HG03442 (cell line): ENCODE measurements around the gene GRID2IP.

Experiments
- ATAC-seq: cut with Tn5 transposase; IDR thresholded peaks from one replicate; pipeline ENCODE4 v1.9.1; 2021; ENCODE audit warnings: mild to moderate bottlenecking, moderate library complexity; ENCODE audit not compliant: unreplicated experiment

The GRID2IP gene

DNA sequence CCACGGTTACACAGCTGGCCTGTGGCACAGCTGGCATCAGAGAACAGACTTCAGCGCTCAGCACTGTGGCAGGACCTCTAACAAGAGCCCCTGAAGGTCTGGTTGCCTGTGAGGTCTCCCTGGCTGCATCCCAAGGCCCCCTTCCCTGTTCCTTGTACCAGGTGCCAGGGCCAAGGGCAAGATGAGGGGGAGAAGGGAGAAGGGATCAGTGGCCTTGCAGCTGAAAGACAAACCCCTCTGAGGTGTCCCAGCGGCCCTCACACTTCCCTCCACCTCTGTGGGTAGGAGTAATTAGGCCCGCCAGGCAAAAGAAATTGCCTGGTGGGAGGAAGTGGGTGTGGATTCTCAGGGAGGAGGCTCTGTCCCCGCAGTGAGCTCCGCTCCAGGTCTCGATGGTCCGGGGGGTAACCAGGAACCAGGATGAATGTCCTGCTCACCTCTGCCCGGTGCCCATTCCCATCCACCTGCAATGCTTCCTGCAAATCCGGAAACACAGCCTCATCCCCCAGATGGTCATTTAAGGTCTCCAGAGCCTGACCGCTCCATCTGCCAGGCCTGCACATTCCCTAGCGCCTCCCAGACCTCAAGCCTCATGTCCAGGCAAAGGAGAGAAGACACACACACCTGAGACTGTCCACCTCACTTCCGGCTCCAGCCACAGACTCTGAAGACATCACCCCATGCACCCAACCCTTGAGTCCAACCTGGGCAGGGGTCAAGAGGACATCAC, 22.7 kb downstream of the GRID2IP start:
- ATAC-seq, result no peak

GRCh38 chr7:6526997-6527378, 24.3 kb downstream of the GRID2IP start:
- no peak for ATAC-seq

- no peak for ATAC-seq
Measured at GRCh38 chr7:6520163-6520981, 30.9 kb downstream of the GRID2IP start.

GRCh38 chr7:6516387-6516983, 34.8 kb downstream of the GRID2IP start:
- ATAC-seq, result no peak

- no peak for ATAC-seq
Measured at GRCh38 chr7:6513541-6513940, 37.7 kb downstream of the GRID2IP start.

- ATAC-seq, result no peak
Measured at GRCh38 chr7:6512892-6513291, 38.4 kb downstream of the GRID2IP start.

DNA sequence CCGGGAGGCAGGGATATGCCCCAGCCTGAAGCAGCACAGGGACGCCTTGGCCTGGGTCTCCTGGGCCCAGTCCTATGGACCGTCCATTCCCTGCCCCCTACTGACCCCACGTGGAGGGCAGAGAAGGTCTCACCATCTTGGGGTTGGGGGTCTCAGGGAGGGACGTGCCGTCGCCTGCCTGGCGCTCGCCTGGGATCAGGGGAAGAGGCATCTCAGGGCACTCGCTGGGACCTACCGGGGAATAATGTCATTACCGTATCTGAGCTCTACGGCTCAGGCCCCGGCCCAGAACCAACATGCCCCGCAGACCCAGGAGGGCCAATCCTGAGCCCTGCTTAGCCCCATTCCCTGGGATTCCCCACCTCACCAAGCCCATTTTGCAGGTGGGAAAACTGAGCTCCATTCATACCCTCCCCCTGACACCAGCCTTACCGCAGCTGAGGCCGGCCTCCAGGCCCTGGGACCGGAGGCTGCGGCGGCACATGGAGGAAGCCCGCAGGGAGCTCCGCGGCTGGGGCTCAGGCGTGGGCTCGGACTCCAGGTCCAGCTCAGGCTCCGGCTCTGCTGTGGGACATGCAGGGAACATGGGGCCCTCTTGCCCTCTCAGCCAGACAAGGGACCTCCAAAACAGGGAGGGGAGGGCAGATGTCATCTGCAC, 40.7 kb downstream of the GRID2IP start:
- no peak for ATAC-seq

GRCh38 chr7:6508950-6509349, 42.3 kb downstream of the GRID2IP start:
- no peak for ATAC-seq

- ATAC-seq, result no peak
Measured at GRCh38 chr7:6508539-6508938, 42.7 kb downstream of the GRID2IP start.

DNA sequence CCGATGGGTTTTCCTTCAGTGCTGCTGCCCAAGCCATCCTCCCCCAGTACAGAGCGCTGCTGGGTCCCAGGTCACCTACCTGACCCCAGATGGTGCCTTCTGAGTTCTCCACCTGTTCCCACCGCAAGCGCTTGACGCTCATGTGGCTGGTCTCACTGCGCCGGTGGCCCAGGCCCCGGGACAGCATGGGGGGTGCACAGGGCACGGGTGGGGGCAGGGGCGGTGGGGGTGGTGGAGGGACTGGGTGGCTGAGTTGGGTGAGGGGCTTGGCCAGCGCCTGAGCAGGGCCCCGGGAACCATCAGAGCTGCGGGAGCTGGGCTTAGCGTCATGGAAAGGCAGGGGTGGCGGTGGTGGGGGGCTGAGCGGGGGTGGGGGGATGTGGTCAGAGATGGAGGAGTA, 43.4 kb downstream of the GRID2IP start:
- ATAC-seq, result no peak

GRCh38 chr7:6505685-6506559, 45.3 kb downstream of the GRID2IP start:
- ATAC-seq, result no peak

DNA sequence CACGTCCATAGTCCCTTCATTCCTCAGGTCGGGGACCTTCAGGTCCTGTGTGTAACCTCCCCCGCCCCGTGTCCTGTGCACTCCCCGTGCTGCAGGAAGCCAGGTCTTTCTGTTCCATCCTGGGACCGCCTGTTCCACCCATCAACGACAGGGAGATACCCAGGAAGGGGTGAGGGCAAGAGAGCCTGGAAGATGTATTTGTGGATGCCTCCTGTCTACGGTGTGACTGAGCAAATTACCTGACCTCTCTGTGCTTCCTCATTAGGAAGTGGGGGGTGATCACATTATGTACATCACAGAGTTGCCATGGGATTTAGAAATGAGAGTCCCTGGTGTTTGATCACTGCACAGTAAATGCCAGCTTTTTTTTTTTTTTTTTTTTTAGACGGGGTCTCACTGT, 46.3 kb downstream of the GRID2IP start:
- no peak for ATAC-seq

DNA sequence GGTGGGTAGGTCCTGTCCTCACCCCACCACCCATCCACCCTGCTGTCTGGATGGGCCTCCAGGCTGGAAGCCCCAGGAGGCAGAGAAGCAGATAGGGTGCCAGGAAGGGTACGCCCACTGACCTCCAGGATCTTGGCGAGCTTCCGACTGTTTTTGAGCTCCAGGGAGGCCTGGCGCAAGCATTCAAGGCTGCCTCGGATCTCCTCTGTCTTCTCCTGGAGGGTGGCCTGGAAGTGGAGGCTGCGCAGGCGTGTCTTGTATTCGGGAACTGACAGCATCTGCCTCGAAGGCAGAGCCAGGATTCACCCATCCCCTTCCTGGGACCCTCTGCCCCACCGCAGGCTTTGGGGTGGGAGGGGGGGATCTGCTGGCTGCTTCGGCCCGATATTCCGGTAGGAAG, 48.4 kb downstream of the GRID2IP start:
- no peak for ATAC-seq

DNA sequence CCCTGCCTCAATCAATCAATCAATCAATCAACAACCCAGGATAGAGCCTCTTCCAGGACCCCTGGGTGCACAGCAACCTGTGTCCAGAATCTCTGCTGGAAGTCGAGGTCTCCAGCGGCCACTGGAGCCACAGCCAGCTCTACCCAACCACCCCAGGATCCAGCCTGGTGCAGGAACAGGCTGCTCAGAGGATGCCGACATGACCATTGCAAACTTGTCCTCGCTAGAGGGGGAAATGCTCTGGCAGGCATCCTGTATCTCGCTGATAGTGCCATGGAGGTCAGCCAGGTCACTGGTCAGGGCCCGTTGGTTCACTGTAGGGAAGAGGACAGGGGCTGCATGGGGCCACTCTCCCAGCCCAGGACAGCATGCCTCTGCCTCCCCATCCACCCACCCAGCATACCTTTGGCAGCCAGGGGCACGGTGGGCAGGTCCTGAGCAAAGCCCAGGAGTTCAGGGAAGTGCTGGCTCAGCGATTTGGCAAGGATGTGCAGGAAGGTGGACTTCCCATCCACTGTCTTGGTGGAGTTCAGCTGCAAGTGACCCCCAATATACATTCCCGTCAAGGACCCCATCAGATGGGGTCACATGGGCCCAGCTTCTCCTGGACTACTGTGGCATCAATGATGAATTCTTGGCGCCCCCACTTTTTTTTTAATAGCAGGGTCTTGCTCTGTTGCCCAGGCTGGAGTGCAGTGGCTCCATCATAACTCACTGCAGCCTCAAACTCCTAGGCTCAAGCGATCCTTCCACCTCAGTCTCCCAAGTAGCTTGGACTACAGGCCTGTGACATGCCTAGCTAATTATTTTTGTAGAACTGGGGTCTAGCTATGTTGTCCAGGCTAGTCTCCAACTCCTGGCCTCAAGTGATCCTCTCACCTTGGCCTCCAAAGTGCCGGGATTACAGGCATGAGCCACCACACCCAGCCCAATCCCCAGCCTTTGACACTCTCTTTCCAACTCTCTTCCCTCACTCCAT, 49.4 kb downstream of the GRID2IP start:
- ATAC-seq, result no peak

GRCh38 chr7:6500691-6501090, 50.6 kb downstream of the GRID2IP start:
- no peak for ATAC-seq

GRCh38 chr7:6497994-6498393, 53.3 kb downstream of the GRID2IP start:
- no peak for ATAC-seq

- no peak for ATAC-seq
Measured at GRCh38 chr7:6497637-6497905, 53.7 kb downstream of the GRID2IP start.

DNA sequence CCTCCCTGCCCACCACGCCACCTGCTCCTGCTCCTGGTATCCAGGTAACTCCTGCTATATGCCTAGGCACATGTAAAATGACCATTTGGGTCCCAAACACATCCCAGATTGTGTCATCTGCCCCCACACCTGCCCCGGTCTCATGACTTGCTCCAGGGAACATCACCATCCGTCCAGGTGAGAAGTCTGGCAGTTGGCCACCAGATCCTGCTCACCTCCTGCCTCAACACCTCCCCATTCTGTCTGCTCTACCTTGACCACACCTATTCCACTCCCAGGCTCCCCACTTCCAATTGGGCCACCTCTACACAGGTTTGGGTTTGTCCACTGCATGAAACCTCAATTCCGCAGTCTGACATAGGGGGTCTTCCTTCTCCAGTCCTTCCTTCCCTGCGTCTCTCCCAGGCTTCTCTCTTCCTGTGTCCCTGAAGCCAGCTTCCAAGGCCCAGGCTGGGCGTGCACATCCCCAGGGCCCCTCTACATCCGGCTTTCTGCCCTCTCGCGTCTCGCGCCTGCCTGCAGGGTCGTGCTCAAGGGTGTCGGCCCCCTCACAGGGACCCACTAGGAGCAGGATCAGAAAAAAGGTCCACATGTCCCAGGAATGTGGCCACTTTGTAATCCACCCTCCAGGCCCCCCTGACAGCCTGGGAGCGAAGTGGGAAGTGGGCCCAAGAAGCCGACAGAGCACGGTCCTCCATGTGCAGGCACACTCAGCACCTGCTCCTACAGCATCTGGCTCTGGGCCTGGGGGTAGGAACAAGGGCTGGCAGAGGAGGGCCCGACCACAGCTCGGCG, 54.2 kb downstream of the GRID2IP start:
- no peak for ATAC-seq
